ENCODE data around the gene RABGEF1. TPM values are rescaled to one million over a fixed set of nuclear protein-coding genes. Genes with fewer than 3 reads are reported as not detected.

Gene RABGEF1
- total RNA-seq, 2 experiments from 2014 or later: 18.2 to 25.5 TPM

DNA sequence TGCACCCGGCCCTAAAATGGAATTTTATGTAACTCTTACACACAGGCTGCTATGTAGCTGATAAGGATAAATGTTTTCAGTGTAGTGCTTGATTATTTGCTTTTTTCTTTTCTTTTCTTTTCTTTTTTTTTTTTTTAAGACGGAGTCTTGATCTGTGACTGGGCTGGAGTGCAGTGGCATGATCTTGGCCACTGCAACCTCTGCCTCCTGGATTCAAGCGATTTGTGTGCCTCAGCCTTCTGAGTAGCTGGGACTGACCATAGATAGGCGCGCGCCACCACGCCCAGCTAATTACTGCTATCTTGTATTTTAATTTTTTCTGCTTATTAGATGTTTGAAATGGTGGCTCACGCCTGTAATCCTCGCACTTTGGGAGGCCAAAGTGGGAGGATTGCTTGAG is 3.4 kb downstream of the RABGEF1 start:
- intact Hi-C loops (cut with micrococcal nuclease; ENCODE audit: unreplicated experiment): loop anchor here (5.0 kb wide), 3 partner anchors 98 to 253 kb away; partner anchors contain the start of genes SBDS, TMEM248 and TYW1
- TF ChIP-seq EZH2phosphoT487 (IDR thresholded peaks at IDR 0.05; ENCODE audit: borderline replicate concordance, low read depth, low read length): no peak
- TF ChIP-seq, protein P1, sequence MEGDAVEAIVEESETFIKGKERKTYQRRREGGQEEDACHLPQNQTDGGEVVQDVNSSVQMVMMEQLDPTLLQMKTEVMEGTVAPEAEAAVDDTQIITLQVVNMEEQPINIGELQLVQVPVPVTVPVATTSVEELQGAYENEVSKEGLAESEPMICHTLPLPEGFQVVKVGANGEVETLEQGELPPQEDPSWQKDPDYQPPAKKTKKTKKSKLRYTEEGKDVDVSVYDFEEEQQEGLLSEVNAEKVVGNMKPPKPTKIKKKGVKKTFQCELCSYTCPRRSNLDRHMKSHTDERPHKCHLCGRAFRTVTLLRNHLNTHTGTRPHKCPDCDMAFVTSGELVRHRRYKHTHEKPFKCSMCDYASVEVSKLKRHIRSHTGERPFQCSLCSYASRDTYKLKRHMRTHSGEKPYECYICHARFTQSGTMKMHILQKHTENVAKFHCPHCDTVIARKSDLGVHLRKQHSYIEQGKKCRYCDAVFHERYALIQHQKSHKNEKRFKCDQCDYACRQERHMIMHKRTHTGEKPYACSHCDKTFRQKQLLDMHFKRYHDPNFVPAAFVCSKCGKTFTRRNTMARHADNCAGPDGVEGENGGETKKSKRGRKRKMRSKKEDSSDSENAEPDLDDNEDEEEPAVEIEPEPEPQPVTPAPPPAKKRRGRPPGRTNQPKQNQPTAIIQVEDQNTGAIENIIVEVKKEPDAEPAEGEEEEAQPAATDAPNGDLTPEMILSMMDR (conservative IDR thresholded peaks at IDR 0.05; ENCODE audit: low read length): no peak

DNA sequence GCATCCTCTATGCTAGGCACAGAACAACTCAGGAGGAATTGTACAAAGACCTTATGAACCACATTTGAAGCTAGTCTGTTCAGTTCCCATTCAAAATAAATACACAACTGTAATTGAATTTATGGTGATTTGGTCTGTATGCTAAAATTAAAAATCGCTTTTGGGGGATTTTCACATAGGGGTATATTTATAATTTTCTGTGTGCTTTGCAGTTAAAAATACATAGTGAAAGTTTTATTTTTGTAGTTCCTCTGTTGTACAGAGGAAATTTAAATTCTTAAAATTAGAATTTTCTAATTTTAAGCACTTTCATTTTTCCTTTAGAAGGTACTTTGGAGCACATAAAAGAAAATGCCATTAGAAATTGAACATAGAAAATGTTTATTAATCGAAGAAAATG is 6.9 kb downstream of the RABGEF1 start:
- H3K4me3 ChIP-seq (ENCODE audit: low read depth, low read length, poor library complexity, severe bottlenecking): no peak overlapping the region
- no peak overlapping the region for H2AFZ ChIP-seq (ENCODE audit: low read length)
- H3K9me3 ChIP-seq (ENCODE audit: low read length): no peaks in the 10 kb centered on the region
- intact Hi-C loops (cut with micrococcal nuclease; ENCODE audit: unreplicated experiment): no loop called here
- no peak overlapping the region for H3K27ac ChIP-seq (ENCODE audit: low read depth, low read length, poor library complexity, severe bottlenecking)
- ChIA-PET POLR2A (interaction anchor here (0.9 kb wide), 1 partner anchor 119 kb away, joined by 3 read pairs; no protein-coding TSS in a partner anchor), CTCF (ENCODE audit: unreplicated experiment) (no interaction called here)
- no peak for TF ChIP-seq EZH2phosphoT487 (IDR thresholded peaks at IDR 0.05; ENCODE audit: borderline replicate concordance, low read depth, low read length)
- TF ChIP-seq, protein P1 (conservative IDR thresholded peaks at IDR 0.05; ENCODE audit: low read length): no peak
- peaks cover 17% of the 10 kb centered on the region for H3K4me1 ChIP-seq (ENCODE audit: insufficient read depth, low read length, poor library complexity, severe bottlenecking)
- H3K79me2 ChIP-seq (ENCODE audit: insufficient read depth, low read depth, low read length): peaks cover 66% of the 10 kb centered on the region
- H3K4me2 ChIP-seq (ENCODE audit: low read length): no peak overlapping the region
- 0 out of 2 replicates have a peak, but pooled peaks cover 25% of the 10 kb centered on the region for H4K20me1 ChIP-seq (ENCODE audit: insufficient read depth, low read length)
- no peak for DNase-seq (ENCODE audit: low spot score)
- no TSS peak for BruUV-seq (replicated peaks)
- no peaks in the 10 kb centered on the region for H3K9me2 ChIP-seq (ENCODE audit: insufficient read depth, low read length)
- H3K36me3 ChIP-seq (ENCODE audit: insufficient read depth, low read length): peaks cover 18% of the 10 kb centered on the region

More for the DNA sequence above, 3.4 kb downstream of the RABGEF1 start:
- peaks cover 59% of the 10 kb centered on the region; the same call in 1 of the 2 replicates for H3K79me2 ChIP-seq (ENCODE audit: insufficient read depth, low read depth, low read length)
- H3K36me3 ChIP-seq (ENCODE audit: insufficient read depth, low read length): peaks cover 16% of the 10 kb centered on the region
- H3K4me3 ChIP-seq (ENCODE audit: low read depth, low read length, poor library complexity, severe bottlenecking): no peak overlapping the region
- DNase-seq (ENCODE audit: low spot score): no peak
- H4K20me1 ChIP-seq (ENCODE audit: insufficient read depth, low read length): 0 out of 2 replicates have a peak, but pooled peaks cover 14% of the 10 kb centered on the region
- no peak overlapping the region for H3K27ac ChIP-seq (ENCODE audit: low read depth, low read length, poor library complexity, severe bottlenecking)
- no peaks in the 10 kb centered on the region for H3K9me3 ChIP-seq (ENCODE audit: low read length)
- H3K9me2 ChIP-seq (ENCODE audit: insufficient read depth, low read length): no peaks in the 10 kb centered on the region
- CTCF ChIA-PET (ENCODE audit: unreplicated experiment): no interaction called here
- no TSS peak for BruUV-seq (replicated peaks)
- peaks cover 18% of the 10 kb centered on the region for H3K4me1 ChIP-seq (ENCODE audit: insufficient read depth, low read length, poor library complexity, severe bottlenecking)
- no peak overlapping the region for H2AFZ ChIP-seq (ENCODE audit: low read length)
- no peak overlapping the region for H3K4me2 ChIP-seq (ENCODE audit: low read length)
- POLR2A ChIA-PET: interaction anchor here (0.6 to 0.7 kb wide), 4 partner anchors 10 to 109 kb away, joined by 3 to 4 read pairs (median 3); no protein-coding TSS in a partner anchor

DNA sequence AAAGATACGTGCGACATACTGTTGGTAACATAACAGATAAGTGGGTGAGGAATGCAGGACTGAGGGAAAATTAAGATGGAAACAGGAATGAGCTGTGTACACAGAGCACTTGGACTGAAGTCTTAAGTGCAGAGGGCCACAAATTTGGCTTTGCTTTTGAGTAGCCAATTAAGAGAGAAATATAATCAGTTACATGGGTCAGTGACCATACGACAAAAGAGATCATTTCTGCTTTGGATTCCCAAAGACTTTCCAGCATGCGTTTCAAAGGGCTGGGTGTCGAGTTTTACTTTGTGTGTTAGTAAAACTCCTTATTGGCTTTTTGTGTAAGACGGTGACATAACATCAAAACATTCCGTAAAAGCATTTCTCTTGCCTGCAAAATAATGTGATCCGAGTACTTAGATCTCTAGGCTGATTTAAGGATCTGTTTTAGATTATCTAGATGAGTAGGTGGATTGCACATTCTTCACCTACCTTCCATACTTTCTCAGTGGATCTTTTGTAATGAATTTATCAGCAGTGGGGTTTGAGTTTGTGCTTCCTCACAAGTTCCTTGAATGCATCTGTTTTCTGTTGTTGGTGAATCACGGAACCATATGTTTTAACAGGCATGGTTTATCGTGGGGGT is 7.5 kb downstream of the RABGEF1 start:
- CTCF ChIA-PET (ENCODE audit: unreplicated experiment): no interaction called here

More for the DNA sequence above, 7.5 kb downstream of the RABGEF1 start:
- peaks cover 17% of the 10 kb centered on the region for H3K4me1 ChIP-seq (ENCODE audit: insufficient read depth, low read length, poor library complexity, severe bottlenecking)
- no peak overlapping the region for H2AFZ ChIP-seq (ENCODE audit: low read length)
- no peak overlapping the region for H3K4me2 ChIP-seq (ENCODE audit: low read length)
- no peak for DNase-seq (ENCODE audit: low spot score)
- TF ChIP-seq, protein P1 (conservative IDR thresholded peaks at IDR 0.05; ENCODE audit: low read length): no peak
- no peak for TF ChIP-seq EZH2phosphoT487 (IDR thresholded peaks at IDR 0.05; ENCODE audit: borderline replicate concordance, low read depth, low read length)
- H3K9me2 ChIP-seq (ENCODE audit: insufficient read depth, low read length): no peaks in the 10 kb centered on the region
- no peak overlapping the region for H3K27ac ChIP-seq (ENCODE audit: low read depth, low read length, poor library complexity, severe bottlenecking)
- peaks cover 18% of the 10 kb centered on the region for H3K36me3 ChIP-seq (ENCODE audit: insufficient read depth, low read length)
- BruUV-seq (replicated peaks): no TSS peak
- H4K20me1 ChIP-seq (ENCODE audit: insufficient read depth, low read length): 0 out of 2 replicates have a peak, but pooled peaks cover 25% of the 10 kb centered on the region
- intact Hi-C loops (cut with micrococcal nuclease; ENCODE audit: unreplicated experiment): no loop called here
- peaks cover 66% of the 10 kb centered on the region for H3K79me2 ChIP-seq (ENCODE audit: insufficient read depth, low read depth, low read length)
- POLR2A ChIA-PET: no interaction called here
- no peaks in the 10 kb centered on the region for H3K9me3 ChIP-seq (ENCODE audit: low read length)
- H3K4me3 ChIP-seq (ENCODE audit: low read depth, low read length, poor library complexity, severe bottlenecking): no peak overlapping the region

Data from OCI-LY7 (cell line).